Measurements from ENCODE around the gene RTP3.

- no peak for TF ChIP-seq POLR2A (IDR thresholded peaks at IDR 0.05)
- no peak for TF ChIP-seq CTCF (IDR thresholded peaks at IDR 0.05)
- TF ChIP-seq POLR2AphosphoS5 (IDR thresholded peaks at IDR 0.05) = no peak
Measured at GRCh38 chr3:46467562-46467961, 30.2 kb upstream of the RTP3 start.

All from gastroesophageal sphincter (tissue), 3 donors.